Fibroblast of mammary gland (primary cell): ENCODE results near the gene BAIAP2.

Source experiments
- DNase-seq: peaks from one replicate; pipeline ENCODE4 v3.0.0-alpha.2; 2010; ENCODE audit warnings: low read depth
- H3K4me3 ChIP-seq: 2 replicates; pipeline ENCODE4 v1.5.1; 2011; ENCODE audit warnings: low read depth, mild to moderate bottlenecking, low read length, moderate library complexity; ENCODE audit not compliant: control insufficient read depth
- CTCF ChIP-seq: conservative IDR thresholded peaks from 2 replicates; pipeline ENCODE4 v1.5.1; 2011; ENCODE audit warnings: low read depth, low read length, inconsistent platforms; ENCODE audit not compliant: control insufficient read depth, insufficient read depth

The BAIAP2 gene

GRCh38 chr17:81113158-81113724 lies 78.3 kb downstream of the BAIAP2 start:
- no peak for DNase-seq
- no peak overlapping the region for H3K4me3 ChIP-seq
- no peak for TF ChIP-seq CTCF

GRCh38 chr17:81114351-81115093 lies 79.6 kb downstream of the BAIAP2 start:
- H3K4me3 ChIP-seq, result no peak overlapping the region
- no peak for DNase-seq
- TF ChIP-seq CTCF, result no peak

GRCh38 chr17:81115219-81115618 lies 80.3 kb downstream of the BAIAP2 start:
- DNase-seq, result no peak
- H3K4me3 ChIP-seq, result no peak overlapping the region
- TF ChIP-seq CTCF, result no peak

GRCh38 chr17:81115749-81116464 lies 81.0 kb downstream of the BAIAP2 start:
- DNase-seq, result no peak
- no peak overlapping the region for H3K4me3 ChIP-seq
- no peak for TF ChIP-seq CTCF

- no peak for TF ChIP-seq CTCF
- DNase-seq, result no peak
Measured at GRCh38 chr17:81116704-81117103, 81.8 kb downstream of the BAIAP2 start.

GRCh38 chr17:81117672-81118198 lies 82.8 kb downstream of the BAIAP2 start:
- H3K4me3 ChIP-seq, result no peak overlapping the region
- DNase-seq, result no peak
- TF ChIP-seq CTCF, result no peak

More at GRCh38 chr17:81116704-81117103, 81.8 kb downstream of the BAIAP2 start:
- H3K4me3 ChIP-seq, result no peak overlapping the region
